HG03064 (cell line): Measurements from ENCODE around the gene KIF18A.
A peak's percentile ranks its signal among the peaks of the same experiment; 100 is the strongest.
"Not testable (repeated sequence)": the region's sequence is repeated elsewhere in the genome, so short reads cannot be mapped to it uniquely, and the experiment has no call there.

Experiments used
- ATAC-seq: cut with Tn5 transposase; IDR thresholded peaks from one replicate; pipeline ENCODE4 v1.9.1; 2021; ENCODE audit warnings: low read depth; ENCODE audit not compliant: unreplicated experiment

Gene KIF18A

DNA sequence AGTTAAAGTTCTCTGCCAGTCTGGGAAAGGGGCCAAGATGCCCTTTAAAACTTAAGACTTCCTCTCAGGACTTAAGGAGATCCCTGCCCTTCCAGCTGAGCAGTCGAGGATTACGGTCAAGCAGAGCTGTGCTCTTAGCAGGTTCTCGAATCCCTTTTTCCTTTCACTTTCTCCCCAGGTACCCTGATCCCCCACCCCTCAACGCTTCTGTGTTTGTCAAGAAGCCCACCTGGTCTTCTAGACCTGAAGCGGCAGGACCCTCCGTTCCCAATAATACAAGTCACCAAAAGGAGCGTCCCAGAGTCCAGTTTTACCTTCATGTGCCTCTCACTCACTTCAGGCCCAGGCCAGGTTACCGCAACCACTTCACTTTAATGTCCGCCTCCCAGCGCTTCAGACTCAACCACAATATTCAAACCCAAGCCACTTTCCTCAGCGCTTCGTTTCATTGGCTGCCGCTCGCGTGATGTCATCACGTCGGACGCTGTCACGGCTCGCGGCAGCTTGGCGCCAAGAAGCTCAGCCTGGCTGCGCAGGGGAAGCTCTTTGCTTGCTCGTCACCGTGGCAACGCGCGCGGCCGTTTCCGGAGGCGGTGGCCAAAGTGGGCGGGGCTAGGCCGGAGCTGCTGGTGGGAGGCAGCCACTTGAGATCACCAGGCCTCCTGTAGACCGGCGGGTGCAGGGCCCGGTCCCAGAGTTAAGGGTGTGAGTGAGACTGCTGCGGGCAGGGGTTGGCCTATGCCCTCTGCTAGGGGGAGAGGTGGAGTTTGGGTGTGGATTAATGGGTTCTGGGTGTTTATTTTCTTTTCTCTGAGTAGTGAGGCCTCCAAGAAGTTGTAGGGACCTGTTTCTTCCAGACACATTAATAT is at the start of gene KIF18A, which contains the start of gene METTL15:
Gene KIF18A (minus strand): TSS at position 407 of the 869 bp plus-strand sequence. CDS start 10,209 bp downstream, outside the sequence.
Gene METTL15 (plus strand): TSS at position 639 of the 869 bp plus-strand sequence. CDS start 4,947 bp downstream, outside the sequence.
- ATAC-seq: peak; percentile 92

DNA sequence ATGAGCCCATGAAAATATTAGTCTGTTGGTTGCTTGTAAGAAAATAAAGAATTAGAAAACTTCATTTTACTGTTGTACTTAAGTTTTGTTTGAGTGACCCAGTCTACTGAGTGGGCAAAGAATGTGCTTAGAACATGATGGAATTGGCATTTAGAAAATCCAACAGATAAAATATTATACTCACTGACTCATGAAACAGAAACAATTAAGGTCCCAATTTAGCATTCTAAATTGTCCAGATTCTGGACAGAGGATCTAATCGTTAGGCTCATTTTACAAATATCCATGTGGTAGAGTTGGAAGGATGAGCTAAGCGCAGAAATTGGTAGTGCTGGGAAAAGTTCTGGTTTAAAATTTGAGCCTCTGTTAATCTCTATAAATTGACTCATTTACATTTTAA is 45.6 kb upstream of the KIF18A start:
- ATAC-seq: no peak

DNA sequence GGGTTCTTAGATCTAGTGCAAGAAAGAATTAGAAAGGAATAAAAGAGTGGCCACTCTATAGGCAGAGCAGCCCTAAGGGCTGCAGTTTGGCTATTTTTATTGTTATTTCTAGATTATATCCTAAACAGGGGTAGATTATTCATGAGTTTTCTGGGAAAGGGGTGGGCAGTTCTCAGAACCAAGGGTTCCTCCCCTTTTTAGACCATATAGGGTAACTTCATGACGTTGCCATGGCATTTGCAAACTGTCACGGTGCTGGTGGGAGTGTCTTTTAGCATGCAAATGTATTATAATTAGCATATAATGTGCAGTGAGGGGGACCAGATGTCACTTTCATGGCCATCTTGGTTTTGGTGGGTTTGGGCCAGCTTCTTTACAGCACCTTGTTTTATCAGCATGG is 44.8 kb upstream of the KIF18A start:
- ATAC-seq: no peak

DNA sequence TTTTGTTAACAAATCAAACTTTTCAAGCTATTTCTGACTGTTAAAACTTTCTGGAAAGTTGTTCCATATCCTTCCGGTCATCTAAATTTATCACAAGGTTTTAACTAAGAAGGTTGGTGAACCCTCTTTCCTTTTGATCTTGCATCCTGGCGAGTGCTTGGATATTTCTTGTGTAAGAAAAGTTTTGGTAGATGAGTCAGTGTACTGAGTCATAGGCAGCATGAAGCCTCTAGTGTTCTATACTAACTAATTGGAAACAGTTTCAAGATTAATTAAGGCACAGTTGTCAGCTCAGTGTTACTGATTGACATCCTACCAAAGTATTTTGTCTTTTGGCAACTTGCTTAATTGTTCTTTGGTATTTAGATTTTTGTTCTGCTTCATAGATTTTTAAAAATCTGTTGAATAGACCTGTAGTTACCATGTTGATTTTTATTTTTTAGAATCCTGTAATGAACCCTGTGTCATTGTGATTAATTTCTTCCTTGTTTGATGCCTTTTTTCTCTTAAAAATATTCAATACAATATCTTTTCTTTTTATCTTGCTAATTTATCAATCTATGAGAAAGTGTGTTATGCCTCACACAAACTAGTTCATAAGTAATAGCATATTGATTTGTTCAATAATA is 38.3 kb upstream of the KIF18A start:
- no peak for ATAC-seq

DNA sequence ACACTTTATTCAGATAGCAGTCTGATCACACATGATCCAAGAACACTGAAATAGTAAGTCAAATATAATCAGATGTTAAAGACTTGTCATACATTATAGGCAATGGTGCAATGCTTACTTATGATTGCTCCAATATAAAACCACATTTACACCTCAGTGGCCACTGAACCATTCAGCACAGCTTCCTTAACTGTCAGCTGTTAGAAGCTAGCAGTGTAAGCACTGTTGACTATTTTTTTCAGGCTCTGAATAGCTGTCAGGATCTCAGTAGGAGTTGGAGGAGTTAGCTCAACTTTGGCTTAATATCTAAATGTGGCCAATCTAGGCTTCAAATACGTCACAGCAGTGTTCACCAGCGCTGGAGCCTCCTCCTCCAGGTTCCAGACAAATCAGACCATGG is 36.9 kb upstream of the KIF18A start:
- no peak for ATAC-seq

DNA sequence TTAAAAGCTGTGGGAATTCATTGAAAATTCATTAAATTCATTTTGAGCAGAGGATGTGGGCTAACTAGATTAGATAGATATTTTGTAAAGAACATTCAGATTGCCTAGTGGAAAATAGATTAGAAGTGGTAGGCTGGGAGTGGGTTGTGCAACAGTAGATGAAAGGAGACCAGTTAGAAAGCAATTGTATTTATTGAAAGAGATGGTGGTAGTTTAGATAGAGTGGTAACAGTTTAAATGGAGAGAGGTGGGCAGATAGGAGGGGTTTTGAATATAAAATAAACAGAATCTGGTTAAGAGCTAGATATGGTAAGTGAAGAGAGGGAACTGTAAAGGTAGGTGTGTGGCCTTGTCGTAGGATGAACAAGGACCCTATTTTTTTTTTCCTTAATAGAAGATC is 34.8 kb upstream of the KIF18A start:
- no peak for ATAC-seq

DNA sequence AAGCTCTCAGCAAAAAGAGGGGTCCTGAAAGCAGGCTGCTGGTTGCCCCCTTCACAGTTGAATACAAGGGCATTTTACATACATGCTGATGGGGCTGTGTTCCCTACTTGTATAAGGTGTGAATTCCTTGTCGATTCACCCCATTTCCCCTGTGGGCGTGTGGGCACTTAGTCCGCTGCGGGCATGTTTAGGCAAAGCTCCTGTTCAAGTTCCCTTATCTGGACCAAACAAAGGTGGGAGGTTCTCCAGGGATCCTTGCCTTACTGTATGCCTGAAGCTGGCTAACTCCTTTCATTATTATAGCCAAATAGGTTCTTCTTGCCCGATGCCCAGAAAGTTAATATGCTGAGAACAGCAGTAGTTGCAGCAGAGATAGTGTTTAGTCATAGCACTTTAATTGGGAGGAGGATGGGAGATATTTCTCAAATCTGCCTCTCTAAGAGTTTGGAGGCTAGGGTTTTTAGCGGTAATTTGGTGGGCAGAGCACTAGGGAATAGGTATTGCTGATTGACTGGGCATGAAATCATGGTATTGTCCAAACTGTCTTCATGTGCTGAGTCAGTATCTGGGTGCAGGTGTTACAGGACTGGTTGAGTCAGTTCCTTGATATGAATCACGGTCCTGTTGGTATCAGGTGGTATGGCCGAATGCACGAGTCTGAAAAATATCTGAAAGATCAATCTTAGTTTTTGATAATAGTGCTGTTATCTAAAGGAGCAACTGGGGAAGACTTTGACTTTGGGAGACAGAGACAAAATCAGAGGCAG is 32.9 kb upstream of the KIF18A start:
- no peak for ATAC-seq

DNA sequence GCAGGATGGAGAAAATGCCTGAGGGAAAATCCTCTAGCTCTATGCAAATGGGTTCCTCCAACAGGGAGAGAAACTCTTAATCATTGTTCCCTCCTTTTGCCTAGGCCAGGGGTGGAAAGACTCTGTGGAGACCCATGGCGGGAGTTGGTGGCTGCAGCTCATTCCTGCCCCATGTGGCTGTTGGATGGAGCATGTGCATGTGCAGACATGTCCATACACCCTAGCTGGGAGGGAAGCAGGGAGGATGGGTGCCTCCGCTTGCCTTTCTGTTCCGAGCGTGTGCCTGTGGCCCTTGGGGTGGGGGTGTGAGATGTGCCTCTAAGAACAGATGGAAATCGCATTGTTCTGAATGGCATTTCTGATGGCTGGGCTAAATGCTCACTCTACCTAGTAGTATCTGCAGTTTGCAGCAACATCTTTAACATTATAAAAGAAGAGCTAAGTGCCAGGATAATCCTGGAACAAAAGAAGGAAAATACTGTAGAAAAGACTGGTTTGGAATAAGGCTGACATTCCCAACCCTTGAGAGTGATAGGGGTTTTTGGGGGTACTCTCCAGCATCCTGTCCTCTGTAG is 32.0 kb upstream of the KIF18A start:
- ATAC-seq: no peak

DNA sequence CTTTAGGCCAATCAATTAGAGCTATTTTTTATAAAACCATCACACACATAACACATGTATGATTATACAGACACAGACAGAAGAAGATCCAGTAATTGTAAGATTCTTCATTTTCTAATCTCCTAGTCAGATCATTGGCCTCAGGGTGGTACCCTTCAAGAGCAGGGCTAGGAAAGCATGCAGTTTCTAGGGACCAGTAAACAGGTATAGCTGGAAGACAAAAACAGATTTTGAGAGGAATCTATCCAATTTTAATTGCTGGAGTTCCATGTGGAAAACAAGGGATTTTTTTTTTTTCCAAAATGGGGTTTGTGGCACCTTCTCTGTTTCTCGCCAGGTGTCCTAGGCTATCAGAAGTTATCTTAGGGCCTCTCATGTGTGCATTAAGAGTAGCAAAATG is 29.9 kb upstream of the KIF18A start:
- no peak for ATAC-seq

DNA sequence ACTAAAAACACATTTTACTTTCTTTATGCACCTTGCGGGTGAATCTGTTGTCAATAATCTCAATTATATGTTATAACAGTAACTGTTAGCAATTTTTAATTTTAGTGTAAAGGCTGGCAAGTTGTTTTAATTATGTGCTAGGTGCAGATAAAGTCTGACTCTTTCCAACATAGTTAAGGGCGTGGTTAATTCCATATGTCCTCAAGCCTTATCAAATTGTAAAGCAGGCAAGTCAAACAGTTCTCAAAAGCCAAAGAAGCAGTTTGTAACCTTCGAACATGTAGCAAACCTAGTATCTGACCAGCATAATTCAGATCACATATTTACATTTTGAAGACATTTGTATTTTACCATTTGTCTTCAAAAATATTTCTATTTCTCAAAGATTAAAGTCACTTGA is 29.4 kb upstream of the KIF18A start:
- no peak for ATAC-seq

DNA sequence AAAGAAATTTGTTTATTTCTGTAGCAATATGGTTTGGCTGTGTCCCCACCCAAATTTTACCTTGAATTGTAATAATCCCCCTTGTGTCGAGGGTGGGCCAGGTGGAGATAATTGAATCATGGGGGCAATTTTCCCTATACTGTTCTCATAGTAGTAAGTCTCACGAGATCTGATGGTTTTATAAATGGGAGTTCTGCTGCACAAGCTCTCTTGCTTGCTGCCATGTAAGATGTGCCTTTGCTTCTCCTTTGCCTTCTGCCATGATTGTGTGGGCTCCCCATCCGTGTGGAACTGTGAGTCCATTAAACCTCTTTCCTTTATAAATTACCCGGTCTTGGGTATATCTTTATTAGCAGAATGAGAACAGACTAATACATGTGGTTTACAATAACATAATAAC is 28.2 kb upstream of the KIF18A start:
- ATAC-seq: not testable (repeated sequence)

DNA sequence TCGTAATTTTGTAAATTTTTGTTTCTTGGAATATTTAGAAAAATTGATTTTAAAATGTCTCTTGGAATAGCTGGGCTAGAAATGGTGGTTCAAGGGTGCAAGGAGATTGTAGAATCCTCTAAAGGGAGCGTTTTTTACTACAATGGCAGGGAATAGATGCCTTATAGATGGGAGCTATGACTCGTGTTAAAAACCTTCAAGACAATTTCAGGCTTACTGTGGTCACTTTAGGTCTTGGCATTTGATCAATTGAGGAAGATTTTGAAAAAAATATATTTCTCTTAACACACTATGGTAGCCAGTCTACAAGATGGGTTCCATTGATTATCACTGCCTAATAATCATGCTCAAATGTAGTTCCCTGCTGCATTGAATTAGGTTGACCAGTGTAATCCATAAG is 25.2 kb upstream of the KIF18A start:
- no peak for ATAC-seq

DNA sequence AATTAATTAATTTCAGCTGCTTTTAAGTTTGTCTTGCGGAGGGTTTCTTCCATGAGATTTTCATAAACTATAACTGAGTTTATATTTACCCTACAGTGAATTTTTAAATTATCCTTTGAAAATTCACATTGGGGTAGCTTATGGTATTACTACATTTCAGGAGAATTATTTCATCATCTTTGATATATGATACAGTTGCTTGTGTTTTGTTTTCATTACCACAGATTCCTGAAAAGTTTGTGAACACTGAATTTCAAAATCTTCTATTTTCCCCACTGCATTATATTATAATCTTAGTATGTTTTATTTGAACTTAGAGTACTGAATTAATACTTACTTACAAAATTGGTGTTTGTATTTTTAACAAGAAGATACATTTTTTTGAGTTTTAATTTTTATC is 24.6 kb upstream of the KIF18A start:
- no peak for ATAC-seq

DNA sequence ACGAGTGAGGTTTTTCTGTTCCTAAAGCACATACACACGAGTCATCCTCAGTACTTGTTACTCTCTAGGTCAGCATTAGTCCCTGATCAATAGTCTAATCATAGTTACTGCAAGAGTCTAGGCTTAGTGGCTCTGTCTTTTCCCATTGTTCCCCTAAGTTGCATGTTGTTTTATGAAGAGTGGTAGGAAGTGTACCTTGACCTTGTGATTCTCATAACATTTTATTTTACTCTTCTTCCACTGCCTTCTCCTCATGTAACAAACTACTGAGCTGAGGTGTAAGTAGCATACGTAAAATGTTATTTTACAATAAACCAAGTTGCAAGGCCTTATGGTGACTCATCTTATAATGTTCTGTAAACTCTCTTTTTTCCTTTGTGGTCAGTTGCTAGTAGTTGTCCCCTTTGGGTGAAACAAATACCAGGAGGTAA is 15.2 kb upstream of the KIF18A start:
- no peak for ATAC-seq

DNA sequence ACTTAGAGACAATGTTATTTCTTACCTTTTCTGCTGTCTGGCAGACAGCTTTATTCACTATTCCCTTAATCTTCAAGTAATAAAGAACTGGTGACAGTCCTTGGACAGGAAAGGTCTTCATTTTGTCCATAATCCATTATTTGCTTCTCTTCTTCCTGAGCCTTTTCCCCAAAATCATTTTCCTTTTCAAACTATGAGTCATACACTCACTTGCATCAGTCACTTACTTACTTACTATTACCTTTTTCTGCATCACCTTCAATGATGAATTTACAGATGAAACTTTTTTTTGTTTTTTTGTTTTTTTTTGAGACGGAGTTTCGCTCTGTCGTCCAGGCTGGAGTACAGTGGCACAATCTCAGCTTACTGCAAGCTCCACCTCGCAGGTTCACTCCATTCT is 9.8 kb upstream of the KIF18A start:
- no peak for ATAC-seq

DNA sequence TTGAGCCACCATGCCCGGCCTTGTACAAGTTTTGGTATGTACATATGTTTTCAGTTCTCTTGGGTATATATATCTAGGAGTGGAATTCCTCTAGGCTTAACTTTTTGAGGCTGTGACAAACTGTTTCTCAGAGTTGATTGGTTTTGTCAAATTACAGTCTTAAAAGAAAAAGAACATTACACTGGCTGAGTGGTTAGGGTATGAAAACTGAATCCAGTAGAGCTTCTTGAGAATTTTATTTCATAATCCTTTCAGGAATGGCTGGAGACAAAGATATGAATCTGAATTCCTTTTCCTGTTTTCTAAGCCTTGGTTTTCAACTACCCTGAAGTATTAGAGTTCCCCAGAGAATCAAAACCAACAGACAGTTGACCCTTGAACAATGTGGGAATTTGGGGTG is 6.8 kb upstream of the KIF18A start:
- ATAC-seq: no peak

DNA sequence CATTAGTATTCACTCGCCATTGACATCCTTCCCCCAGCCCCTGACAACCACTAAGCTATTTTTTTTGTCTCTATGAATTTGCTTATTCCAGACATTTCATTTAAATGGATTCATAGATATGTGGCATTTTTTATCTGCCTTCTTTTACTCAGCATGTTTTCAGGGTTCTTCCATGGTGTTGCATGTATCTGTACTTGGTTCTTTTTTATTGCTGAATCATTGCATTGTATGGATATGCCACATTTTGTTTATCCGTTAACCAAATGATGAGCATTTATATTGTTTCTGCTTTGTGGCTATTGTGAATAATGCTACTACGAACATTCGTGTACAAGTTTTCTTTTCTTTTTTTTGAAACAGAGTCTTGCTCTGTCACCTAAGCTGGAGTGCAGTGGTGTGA is 6.2 kb upstream of the KIF18A start:
- no peak for ATAC-seq

DNA sequence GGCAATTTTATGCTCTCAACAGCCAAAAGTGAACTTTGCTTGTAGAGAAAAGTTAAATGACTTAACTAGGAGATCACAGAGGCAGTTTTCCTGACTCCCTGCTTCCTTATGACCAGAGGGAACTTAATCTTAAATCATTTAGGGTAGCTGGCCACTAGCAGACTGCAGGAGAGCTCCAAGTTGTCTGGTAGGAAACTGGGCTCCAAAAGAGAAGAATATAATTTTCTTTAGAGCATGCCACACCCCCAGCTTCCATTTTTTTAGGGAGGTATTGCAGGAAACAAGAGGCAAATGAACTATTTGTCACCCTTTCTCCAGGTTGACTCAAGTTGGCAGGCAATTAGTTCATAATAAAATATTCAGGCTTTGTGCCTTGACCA is 2.9 kb upstream of the KIF18A start:
- ATAC-seq: no peak

DNA sequence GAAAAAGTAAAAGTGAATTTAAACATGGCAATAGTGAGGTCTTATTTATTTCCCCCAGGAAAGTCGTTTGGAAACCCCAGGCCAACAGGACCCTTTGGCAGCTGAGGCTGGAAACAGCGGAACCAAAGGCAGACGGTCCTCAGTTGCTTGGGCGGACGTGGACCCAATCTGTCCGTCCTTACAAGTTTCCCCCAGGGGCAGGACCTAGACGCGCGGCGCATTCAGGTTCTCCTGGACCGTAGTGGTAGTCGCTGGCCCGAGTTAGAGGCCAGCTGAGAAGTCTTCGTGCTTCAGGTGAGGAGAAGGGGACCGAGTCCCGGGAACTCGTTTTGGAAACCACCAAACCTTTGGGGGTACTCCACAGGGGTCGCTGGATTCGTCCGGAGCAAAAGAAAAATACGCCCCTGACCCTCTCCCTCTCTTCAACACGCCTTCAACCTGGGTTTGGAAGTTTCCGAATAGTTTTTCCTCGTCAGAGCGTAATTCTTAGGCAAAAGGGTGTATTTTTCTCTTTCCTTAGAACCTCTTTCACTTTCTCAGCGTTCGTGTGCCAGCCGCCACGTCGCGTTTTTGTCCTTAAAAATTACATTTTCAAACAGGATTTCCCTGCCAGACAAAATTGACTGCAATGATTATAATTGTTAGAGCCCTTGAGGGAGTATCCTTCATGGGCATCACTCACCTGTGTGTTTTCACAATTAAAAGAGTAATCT is 2.3 kb upstream of the KIF18A start:
- ATAC-seq: peak; percentile 30

DNA sequence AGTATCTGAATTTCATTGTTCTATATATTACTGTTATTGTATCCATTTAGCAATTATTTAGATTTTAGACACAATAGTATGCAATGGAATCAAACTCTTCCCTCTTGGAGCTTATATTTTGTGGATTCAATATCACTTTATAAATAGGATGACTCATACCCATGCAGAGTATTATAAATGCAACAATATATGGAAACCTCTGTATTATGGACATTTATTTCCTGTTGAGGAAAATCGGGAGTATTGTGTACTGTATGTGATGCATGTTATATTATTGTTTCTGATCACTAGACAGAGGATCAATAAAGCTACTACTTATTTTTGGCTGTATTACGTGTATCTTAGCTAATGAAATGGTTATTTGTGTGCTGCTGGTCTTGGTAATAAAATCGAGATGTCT is 1.0 kb upstream of the KIF18A start:
- ATAC-seq: no peak
